NCI-H1048 (cell line): Measurements from ENCODE around the gene PGLYRP2.
"Not testable (repeated sequence)": the region's sequence is repeated elsewhere in the genome, so short reads cannot be mapped to it uniquely, and the experiment has no call there.

Experiments
- DNase-seq: peaks from one replicate; lab custom pipeline; 2025; lab: John Stamatoyannopoulos, UW

The PGLYRP2 gene, protein sequence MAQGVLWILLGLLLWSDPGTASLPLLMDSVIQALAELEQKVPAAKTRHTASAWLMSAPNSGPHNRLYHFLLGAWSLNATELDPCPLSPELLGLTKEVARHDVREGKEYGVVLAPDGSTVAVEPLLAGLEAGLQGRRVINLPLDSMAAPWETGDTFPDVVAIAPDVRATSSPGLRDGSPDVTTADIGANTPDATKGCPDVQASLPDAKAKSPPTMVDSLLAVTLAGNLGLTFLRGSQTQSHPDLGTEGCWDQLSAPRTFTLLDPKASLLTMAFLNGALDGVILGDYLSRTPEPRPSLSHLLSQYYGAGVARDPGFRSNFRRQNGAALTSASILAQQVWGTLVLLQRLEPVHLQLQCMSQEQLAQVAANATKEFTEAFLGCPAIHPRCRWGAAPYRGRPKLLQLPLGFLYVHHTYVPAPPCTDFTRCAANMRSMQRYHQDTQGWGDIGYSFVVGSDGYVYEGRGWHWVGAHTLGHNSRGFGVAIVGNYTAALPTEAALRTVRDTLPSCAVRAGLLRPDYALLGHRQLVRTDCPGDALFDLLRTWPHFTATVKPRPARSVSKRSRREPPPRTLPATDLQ

DNA sequence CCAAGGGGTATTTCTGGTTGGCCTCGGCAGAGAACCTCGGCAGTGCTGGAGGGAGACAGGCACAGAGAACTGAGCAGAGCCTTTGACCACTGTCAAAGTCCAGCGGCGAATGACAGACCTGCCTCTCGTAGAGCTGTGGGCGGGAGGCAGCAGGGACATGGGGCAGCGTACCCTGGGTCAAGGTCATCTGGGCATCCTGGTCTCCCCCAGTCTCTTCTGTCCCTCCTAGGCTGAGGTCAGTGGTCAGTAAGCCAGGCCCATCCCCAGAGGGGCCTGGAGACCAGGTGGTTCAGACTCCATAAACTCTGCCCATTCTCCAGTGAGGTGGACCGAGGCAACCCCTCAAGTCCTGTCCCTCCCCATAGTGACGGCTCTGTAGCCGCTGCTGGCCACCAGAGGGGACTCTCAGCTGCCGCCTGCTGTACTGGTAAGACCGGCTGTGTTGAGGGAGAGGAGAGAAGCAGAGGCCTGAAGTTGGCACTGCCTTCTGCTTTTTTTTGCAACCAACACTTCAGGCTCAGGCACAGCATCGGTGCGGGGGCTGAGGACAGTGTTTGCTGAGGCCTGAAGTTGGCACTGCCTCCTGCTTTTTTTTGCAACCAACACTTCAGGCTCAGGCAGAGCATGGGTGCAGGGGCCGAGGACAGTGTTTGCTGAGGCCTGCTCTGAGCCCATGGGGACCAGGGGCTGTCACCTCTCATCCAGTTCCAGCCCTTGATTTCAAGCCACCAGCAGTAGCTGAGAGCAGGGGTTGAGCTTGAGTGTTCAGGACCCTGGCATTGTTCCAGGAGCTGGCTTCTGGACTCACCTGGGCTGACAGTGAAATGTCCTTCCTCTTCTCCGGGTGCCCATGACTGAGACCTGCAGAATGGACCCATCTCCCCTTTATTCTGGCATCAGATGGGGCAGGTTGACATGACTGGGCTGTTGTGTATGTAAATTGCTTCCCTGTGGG is at the start of gene PGLYRP2:
Gene PGLYRP2, minus strand, starts transcription at position 111 of the 955 bp plus-strand sequence. CDS start 130 bp downstream, outside the sequence.
- no peak for DNase-seq

GRCh38 chr19:15527705-15528104 is 48.4 kb upstream of the PGLYRP2 start:
- no peak for DNase-seq

DNA sequence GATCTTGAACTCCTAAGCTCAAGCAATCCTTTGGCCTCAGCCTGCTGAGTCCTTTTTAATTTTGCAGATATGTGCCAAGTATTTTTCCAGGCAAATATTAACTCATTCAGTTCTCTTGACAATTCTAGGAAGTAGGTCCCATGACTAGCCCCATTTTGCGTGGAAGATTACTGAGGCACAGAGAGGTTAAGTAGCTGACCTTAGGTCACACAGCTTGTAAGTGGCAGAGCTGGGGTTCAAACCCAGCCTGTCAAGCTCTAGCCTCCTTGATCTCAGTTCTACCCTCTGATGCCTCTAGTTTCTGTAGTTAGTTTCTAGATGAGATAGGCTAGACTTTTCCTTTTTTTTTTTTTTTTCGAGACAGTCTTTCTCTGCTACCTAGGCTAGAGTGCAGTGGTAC is 47.1 kb upstream of the PGLYRP2 start:
- DNase-seq = no peak

GRCh38 chr19:15525291-15525690 is 46.0 kb upstream of the PGLYRP2 start:
- no peak for DNase-seq

- no peak for DNase-seq
Observed at GRCh38 chr19:15524781-15525180, 45.5 kb upstream of the PGLYRP2 start.

DNA sequence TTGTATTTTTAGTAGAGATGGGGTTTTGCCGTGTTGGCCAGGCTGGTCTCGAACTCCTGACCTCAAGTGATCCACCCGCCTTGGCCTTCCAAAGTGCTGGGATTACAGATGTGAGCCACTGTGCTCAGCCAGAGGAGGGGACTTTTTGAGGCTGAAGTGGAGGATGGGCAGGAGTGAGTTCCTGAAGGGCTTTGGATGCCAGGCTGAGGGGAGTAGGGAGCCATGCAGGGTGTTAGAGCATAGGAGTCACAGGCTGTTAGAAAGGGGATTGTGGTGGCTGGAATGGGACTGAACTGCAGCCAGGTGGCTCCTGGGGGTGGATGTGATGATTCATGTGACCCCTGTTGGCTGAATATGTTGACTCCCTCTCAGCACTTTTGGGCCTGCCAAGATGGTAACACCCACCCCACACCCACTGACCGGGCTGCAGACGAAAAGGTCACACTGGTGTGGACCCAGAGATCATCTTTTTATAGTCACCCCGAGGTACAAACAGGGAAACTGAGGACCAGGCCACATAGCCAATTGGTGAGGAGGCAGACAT is 40.2 kb upstream of the PGLYRP2 start:
- DNase-seq = no peak

- DNase-seq = no peak
Observed at GRCh38 chr19:15517778-15518177, 38.5 kb upstream of the PGLYRP2 start.

GRCh38 chr19:15516363-15516762 is 37.1 kb upstream of the PGLYRP2 start:
- no peak for DNase-seq

- DNase-seq = not testable (repeated sequence)
Observed at GRCh38 chr19:15515227-15515625, 35.9 kb upstream of the PGLYRP2 start.

DNA sequence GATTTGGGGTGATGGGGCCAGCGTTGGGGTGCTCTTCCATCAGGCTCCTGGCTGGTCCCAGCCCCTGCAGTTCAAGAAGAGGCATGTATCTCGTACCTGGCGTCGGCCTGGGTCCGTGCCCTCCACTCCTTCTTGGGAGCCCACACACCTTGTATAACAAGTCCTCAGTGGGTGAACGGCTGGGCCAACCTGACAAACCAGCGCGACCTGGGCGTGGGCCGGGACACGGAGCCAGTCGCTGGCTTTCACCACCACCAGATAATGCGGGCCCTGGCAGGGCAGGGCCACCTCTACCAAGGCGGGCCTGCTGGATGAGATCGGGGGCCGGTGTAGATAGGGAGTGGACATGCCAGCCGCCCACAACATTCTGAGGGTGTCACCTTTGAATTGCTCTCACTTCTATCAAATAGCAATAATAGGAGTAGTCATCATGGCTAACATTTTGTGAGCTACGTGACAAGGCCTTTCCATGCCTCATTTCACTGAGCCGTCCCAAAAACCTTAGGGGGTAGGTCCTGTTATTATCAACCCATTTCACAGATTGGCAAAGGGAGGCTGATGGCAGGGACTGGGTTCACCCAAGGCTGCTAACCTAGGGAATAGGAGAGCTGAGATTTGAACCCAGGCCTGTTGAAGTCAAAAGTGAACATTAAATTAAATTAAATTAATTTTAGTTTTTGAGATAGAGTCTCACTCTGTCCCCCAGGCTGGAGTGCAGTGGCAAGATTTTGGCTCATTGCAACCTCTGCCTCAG is 32.5 kb upstream of the PGLYRP2 start:
- DNase-seq = no peak

DNA sequence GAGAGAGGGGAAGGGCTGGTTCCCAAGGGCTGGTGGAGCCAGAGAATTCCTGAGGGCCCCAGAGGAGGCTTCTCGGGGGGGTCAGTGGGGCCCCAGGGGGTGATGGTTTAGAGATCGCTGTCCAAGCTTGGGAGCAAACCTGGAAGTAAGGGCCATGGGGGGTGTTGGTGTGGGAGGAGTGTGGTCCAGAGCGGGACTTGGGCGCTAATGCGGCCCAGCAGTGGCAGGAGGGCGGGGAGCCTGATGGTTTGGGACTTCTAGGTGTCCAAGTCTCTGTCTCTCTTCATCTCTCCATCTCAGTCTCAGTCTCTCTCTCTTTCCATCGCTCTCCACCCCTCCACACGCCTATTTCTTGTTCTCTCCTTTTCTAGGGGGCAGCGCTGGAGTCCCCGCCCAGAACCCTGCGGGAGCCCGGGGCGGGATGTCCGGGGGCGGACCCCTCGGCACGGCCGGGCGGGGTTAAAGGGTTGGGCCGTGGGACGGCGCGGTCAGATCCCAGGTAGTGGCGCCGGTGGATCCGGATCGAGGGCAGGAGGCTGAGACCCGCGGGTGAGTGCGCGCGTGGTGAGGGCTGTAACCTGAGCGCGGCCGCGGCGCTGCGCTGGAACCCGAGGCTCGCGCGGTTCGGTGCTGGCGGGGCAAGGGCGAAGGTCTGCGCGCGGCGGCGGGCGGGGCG is 28.9 kb upstream of the PGLYRP2 start, which contains the start of gene CYP4F22:
Gene CYP4F22, plus strand, starts transcription at position 491 of the 676 bp plus-strand sequence. CDS start 16,812 bp downstream, outside the sequence.
- DNase-seq = no peak

DNA sequence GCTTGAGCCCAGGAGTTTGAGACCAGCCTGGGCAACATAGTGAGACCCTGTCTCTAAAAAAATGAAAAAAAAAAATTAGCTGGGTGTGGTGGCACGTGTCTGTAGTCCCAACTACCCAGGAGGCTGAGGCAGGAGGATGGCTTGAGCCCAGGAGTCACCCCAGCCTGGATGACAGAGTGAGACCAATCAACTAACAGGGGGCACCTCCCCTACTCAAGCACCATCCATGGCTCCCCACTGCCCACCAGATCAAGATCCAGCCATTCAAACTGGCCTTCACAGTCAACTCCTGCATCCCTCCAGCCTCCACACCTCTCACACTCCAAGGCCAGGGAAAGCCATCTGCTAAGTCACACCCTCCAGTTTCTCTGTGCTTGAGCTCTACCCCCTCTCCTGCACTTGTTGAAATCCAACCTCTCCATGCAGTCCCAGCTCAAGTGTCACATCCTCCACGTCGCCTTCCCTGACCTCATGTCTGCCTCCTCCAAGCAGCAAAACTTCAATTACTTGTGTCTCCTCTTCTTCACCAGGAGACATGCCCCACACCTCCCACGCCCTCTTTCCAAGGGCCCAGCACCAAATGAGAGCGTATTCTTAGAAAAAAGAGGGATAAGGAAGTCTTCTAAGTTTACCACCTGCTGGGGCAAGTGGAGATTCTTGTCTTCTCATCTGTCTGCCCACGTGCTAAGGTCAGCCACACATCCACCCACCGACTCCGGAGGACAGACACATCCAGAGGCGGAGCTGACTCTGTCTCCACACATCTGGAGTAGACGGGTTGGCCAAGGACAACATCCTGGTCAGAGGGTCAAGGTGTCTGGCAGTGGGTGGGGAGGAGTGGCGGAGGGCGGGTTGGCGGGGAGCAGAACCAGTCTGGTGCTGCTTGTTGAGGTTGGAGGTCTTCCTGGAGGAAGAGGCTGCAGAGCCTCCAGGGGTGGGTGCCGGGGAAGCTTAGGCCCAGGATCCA is 28.1 kb upstream of the PGLYRP2 start:
- no peak for DNase-seq

- DNase-seq = no peak
Observed at GRCh38 chr19:15506074-15506571, 26.8 kb upstream of the PGLYRP2 start.

DNA sequence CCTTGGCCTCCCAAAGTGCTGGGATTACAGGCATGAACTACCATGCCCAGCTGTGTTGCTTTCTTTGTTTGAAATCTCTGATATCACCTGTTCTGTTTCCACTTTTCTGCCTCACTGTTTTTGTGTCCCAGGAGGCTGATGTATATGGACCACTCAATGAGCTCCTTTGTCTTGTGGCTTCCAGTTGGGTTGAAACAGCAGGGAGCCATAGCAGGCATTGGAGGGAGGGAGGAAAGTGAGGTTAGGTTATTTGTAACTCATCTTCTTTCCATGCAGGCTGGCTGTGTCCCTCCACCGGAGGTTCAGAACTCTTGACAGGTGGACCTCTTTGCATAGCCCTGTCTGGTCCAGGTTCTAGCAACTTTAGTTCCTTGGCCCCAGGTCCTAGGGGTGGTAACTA is 23.0 kb upstream of the PGLYRP2 start:
- no peak for DNase-seq

DNA sequence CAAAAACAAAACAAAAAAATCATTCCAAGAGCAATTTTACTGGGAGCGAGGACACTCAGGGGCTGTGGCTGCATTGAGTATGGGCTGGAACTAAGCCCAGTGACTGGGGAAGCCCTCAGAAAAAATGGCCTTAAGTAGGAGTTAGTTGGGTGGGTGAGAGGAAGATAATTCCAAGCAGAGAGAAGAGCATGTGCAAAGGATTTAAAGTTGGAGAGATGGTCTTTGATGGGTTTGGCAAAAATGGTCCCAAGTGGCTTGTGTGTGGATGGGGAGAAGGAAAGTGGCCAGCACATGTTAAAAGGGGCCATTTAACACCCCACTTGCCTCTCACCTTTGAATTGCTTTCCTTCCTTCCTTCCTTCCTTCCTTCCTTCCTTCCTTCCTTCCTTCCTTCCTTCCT is 22.3 kb upstream of the PGLYRP2 start:
- no peak for DNase-seq

GRCh38 chr19:15498910-15499309 is 19.6 kb upstream of the PGLYRP2 start:
- no peak for DNase-seq

GRCh38 chr19:15498156-15498858 is 19.0 kb upstream of the PGLYRP2 start:
- DNase-seq = no peak

- no peak for DNase-seq
Observed at GRCh38 chr19:15495151-15495550, 15.8 kb upstream of the PGLYRP2 start.
